ENCODE data around the gene RIPOR3. TPM values are rescaled to one million over a fixed set of nuclear protein-coding genes. Genes with fewer than 3 reads are reported as not detected.

The RIPOR3 gene
- total RNA-seq, 2 donors from 2014 or later, result 2.1 TPM; not detected in 1

GRCh38 chr20:50557549-50558134 is 133.7 kb downstream of the RIPOR3 start:
- Mint-ChIP-seq H3K4me1 (peaks cover 30% of the 10 kb centered on the region), H3K27ac (peak overlapping the region; percentile 4)

GRCh38 chr20:50555662-50556061 is 135.7 kb downstream of the RIPOR3 start:
- peaks cover 2% of the 10 kb centered on the region for H3K36me3 Mint-ChIP-seq (ENCODE audit: low read depth)
- ATAC-seq (no peak), DNase-seq (no peak)
- no peak overlapping the region for H3K4me3 Mint-ChIP-seq
- H3K9me3 ChIP-seq (ENCODE audit: control insufficient read depth, low read length, poor library complexity, severe bottlenecking), result no peaks in the 10 kb centered on the region
- no peak overlapping the region for H3K27ac Mint-ChIP-seq
- H3K27me3 Mint-ChIP-seq, result no peaks in the 10 kb centered on the region
- peaks cover 22% of the 10 kb centered on the region for H3K4me1 Mint-ChIP-seq

More at GRCh38 chr20:50557549-50558134, 133.7 kb downstream of the RIPOR3 start:
- H3K36me3 Mint-ChIP-seq (ENCODE audit: low read depth), result peaks cover 5% of the 10 kb centered on the region
- no peaks in the 10 kb centered on the region for H3K27me3 Mint-ChIP-seq
- H3K4me3 Mint-ChIP-seq, result peak overlapping the region; percentile 53
- no peak for DNase-seq
- no peaks in the 10 kb centered on the region for H3K9me3 ChIP-seq (ENCODE audit: control insufficient read depth, low read length, poor library complexity, severe bottlenecking)
- ATAC-seq, result no peak

- H3K36me3 Mint-ChIP-seq (ENCODE audit: low read depth), result peaks cover 2% of the 10 kb centered on the region
- ATAC-seq (no peak), DNase-seq (no peak)
- no peaks in the 10 kb centered on the region for H3K9me3 ChIP-seq (ENCODE audit: control insufficient read depth, low read length, poor library complexity, severe bottlenecking)
- H3K27me3 Mint-ChIP-seq, result no peaks in the 10 kb centered on the region
- H3K27ac Mint-ChIP-seq, result no peak overlapping the region
- no peak overlapping the region for H3K4me3 Mint-ChIP-seq
- H3K4me1 Mint-ChIP-seq, result peaks cover 24% of the 10 kb centered on the region
Measured at GRCh38 chr20:50554694-50555579, 136.4 kb downstream of the RIPOR3 start.

- H3K4me1 Mint-ChIP-seq, result peaks cover 25% of the 10 kb centered on the region
- no peaks in the 10 kb centered on the region for H3K9me3 ChIP-seq (ENCODE audit: control insufficient read depth, low read length, poor library complexity, severe bottlenecking)
- H3K27me3 Mint-ChIP-seq, result no peaks in the 10 kb centered on the region
- no peak overlapping the region for H3K4me3 Mint-ChIP-seq
- no peak overlapping the region for H3K27ac Mint-ChIP-seq
- H3K36me3 Mint-ChIP-seq (ENCODE audit: low read depth), result no peaks in the 10 kb centered on the region
- DNase-seq (no peak), ATAC-seq (no peak)
Measured at GRCh38 chr20:50552979-50553378, 138.4 kb downstream of the RIPOR3 start.

GRCh38 chr20:50551288-50551687 is 140.1 kb downstream of the RIPOR3 start:
- H3K27ac Mint-ChIP-seq, result peak overlapping the region; percentile 75
- no peaks in the 10 kb centered on the region for H3K27me3 Mint-ChIP-seq
- peak overlapping the region; percentile 19 for H3K4me3 Mint-ChIP-seq
- H3K36me3 Mint-ChIP-seq (ENCODE audit: low read depth), result no peaks in the 10 kb centered on the region
- H3K9me3 ChIP-seq (ENCODE audit: control insufficient read depth, low read length, poor library complexity, severe bottlenecking), result no peaks in the 10 kb centered on the region
- peaks cover 32% of the 10 kb centered on the region for H3K4me1 Mint-ChIP-seq
- ATAC-seq (no peak), DNase-seq (no peak)

GRCh38 chr20:50550531-50550930 is 140.8 kb downstream of the RIPOR3 start:
- Mint-ChIP-seq H3K27me3 (no peaks in the 10 kb centered on the region), H3K27ac (peak overlapping the region; percentile 75), H3K36me3 (ENCODE audit: low read depth) (no peaks in the 10 kb centered on the region), H3K4me3 (no peak overlapping the region), H3K4me1 (peaks cover 37% of the 10 kb centered on the region)
- DNase-seq (no peak), ATAC-seq (no peak)
- H3K9me3 ChIP-seq (ENCODE audit: control insufficient read depth, low read length, poor library complexity, severe bottlenecking), result no peaks in the 10 kb centered on the region

- H3K4me3 Mint-ChIP-seq, result peak overlapping the region; percentile 49
Measured at GRCh38 chr20:50548396-50548795, 142.9 kb downstream of the RIPOR3 start.

GRCh38 chr20:50547964-50548363 is 143.4 kb downstream of the RIPOR3 start:
- Mint-ChIP-seq H3K4me3 (peak overlapping the region; percentile 49), H3K4me1 (peaks cover 51% of the 10 kb centered on the region), H3K36me3 (ENCODE audit: low read depth) (no peaks in the 10 kb centered on the region), H3K27ac (peak overlapping the region; percentile 86), H3K27me3 (no peaks in the 10 kb centered on the region)
- DNase-seq (no peak), ATAC-seq (no peak)
- H3K9me3 ChIP-seq (ENCODE audit: control insufficient read depth, low read length, poor library complexity, severe bottlenecking), result no peaks in the 10 kb centered on the region

More at GRCh38 chr20:50548396-50548795, 142.9 kb downstream of the RIPOR3 start:
- ATAC-seq (no peak), DNase-seq (no peak)
- H3K27me3 Mint-ChIP-seq, result no peaks in the 10 kb centered on the region
- H3K27ac Mint-ChIP-seq, result peak overlapping the region; percentile 86
- H3K4me1 Mint-ChIP-seq, result peaks cover 49% of the 10 kb centered on the region
- H3K9me3 ChIP-seq (ENCODE audit: control insufficient read depth, low read length, poor library complexity, severe bottlenecking), result no peaks in the 10 kb centered on the region
- no peaks in the 10 kb centered on the region for H3K36me3 Mint-ChIP-seq (ENCODE audit: low read depth)

- no peaks in the 10 kb centered on the region for H3K36me3 Mint-ChIP-seq (ENCODE audit: low read depth)
- H3K9me3 ChIP-seq (ENCODE audit: control insufficient read depth, low read length, poor library complexity, severe bottlenecking), result no peaks in the 10 kb centered on the region
- peaks cover 61% of the 10 kb centered on the region for H3K4me1 Mint-ChIP-seq
- H3K27ac Mint-ChIP-seq, result peak overlapping the region; percentile 86
- no peaks in the 10 kb centered on the region for H3K27me3 Mint-ChIP-seq
- no peak for DNase-seq
- ATAC-seq, result peak; percentile 67
- H3K4me3 Mint-ChIP-seq, result peak overlapping the region; percentile 85
Measured at GRCh38 chr20:50546729-50547314, 144.5 kb downstream of the RIPOR3 start.

GRCh38 chr20:50545126-50545525 is 146.2 kb downstream of the RIPOR3 start:
- Mint-ChIP-seq H3K27me3 (no peaks in the 10 kb centered on the region), H3K36me3 (ENCODE audit: low read depth) (no peaks in the 10 kb centered on the region), H3K4me1 (peaks cover 66% of the 10 kb centered on the region), H3K27ac (no peak overlapping the region), H3K4me3 (peak overlapping the region; percentile 61)
- ATAC-seq (no peak), DNase-seq (no peak)
- no peaks in the 10 kb centered on the region for H3K9me3 ChIP-seq (ENCODE audit: control insufficient read depth, low read length, poor library complexity, severe bottlenecking)

- H3K9me3 ChIP-seq (ENCODE audit: control insufficient read depth, low read length, poor library complexity, severe bottlenecking), result no peaks in the 10 kb centered on the region
- Mint-ChIP-seq H3K36me3 (ENCODE audit: low read depth) (no peaks in the 10 kb centered on the region), H3K27me3 (no peaks in the 10 kb centered on the region), H3K4me1 (peaks cover 55% of the 10 kb centered on the region), H3K27ac (peak overlapping the region; percentile 49), H3K4me3 (no peak overlapping the region)
- ATAC-seq, result no peak
- DNase-seq, result no peak
Measured at GRCh38 chr20:50543326-50543725, 148.0 kb downstream of the RIPOR3 start.

GRCh38 chr20:50541606-50542041 is 149.7 kb downstream of the RIPOR3 start:
- H3K27me3 Mint-ChIP-seq, result no peaks in the 10 kb centered on the region
- H3K27ac Mint-ChIP-seq, result no peak overlapping the region
- H3K36me3 Mint-ChIP-seq (ENCODE audit: low read depth), result no peaks in the 10 kb centered on the region
- no peaks in the 10 kb centered on the region for H3K9me3 ChIP-seq (ENCODE audit: control insufficient read depth, low read length, poor library complexity, severe bottlenecking)
- peak overlapping the region; percentile 39 for H3K4me3 Mint-ChIP-seq
- ATAC-seq (peak; percentile 36), DNase-seq (no peak)
- peaks cover 57% of the 10 kb centered on the region for H3K4me1 Mint-ChIP-seq

Data from T-helper 17 cell (primary cell).